Stimulated activated CD8-positive, alpha-beta memory T cell treated with anti-CD3 and anti-CD28 coated beads, Interleukin-7, amount 100 ng/mL, for 48 hours (primary cell): ENCODE data around the gene PRICKLE1.
"Not testable (repeated sequence)": the region's sequence is repeated elsewhere in the genome, so short reads cannot be mapped to it uniquely, and the experiment has no call there.

Source experiments
- DNase-seq, 2 donors: peaks; one replicate each; pipeline ENCODE4 v3.0.0-alpha.2; 2020; ENCODE audit warnings: low read depth in 1 of 2; ENCODE audit errors: extremely low read depth in 1 of 2

PRICKLE1 gene

GRCh38 chr12:42557586-42558172 lies 31.9 kb downstream of the PRICKLE1 start:
- DNase-seq: no peak

- DNase-seq: no peak
These were observed 32.6 kb downstream of the PRICKLE1 start for GRCh38 chr12:42556917-42557316.

GRCh38 chr12:42552822-42553221 lies 36.7 kb downstream of the PRICKLE1 start:
- no peak for DNase-seq

- no peak for DNase-seq
These were observed 38.7 kb downstream of the PRICKLE1 start for GRCh38 chr12:42550800-42551199.

- DNase-seq: no peak
These were observed 42.8 kb downstream of the PRICKLE1 start for GRCh38 chr12:42546709-42547108.

- DNase-seq: no peak
These were observed 47.6 kb downstream of the PRICKLE1 start for GRCh38 chr12:42541965-42542364.

GRCh38 chr12:42541308-42541707 lies 48.2 kb downstream of the PRICKLE1 start:
- DNase-seq: not testable (repeated sequence)

GRCh38 chr12:42539696-42540095 lies 49.9 kb downstream of the PRICKLE1 start:
- no peak for DNase-seq

GRCh38 chr12:42538203-42538602 lies 51.3 kb downstream of the PRICKLE1 start:
- no peak for DNase-seq

- no peak for DNase-seq
These were observed 55.2 kb downstream of the PRICKLE1 start for GRCh38 chr12:42534184-42534838.

GRCh38 chr12:42530284-42530683 lies 59.3 kb downstream of the PRICKLE1 start:
- no peak for DNase-seq

GRCh38 chr12:42525444-42525843 lies 64.1 kb downstream of the PRICKLE1 start:
- no peak for DNase-seq

GRCh38 chr12:42524716-42525115 lies 64.8 kb downstream of the PRICKLE1 start:
- no peak for DNase-seq

- no peak for DNase-seq
These were observed 73.0 kb downstream of the PRICKLE1 start for GRCh38 chr12:42516573-42516972.

GRCh38 chr12:42511656-42512055 lies 77.9 kb downstream of the PRICKLE1 start:
- no peak for DNase-seq

- DNase-seq: no peak
These were observed 78.7 kb downstream of the PRICKLE1 start for GRCh38 chr12:42510823-42511222.

GRCh38 chr12:42508913-42509460 lies 80.6 kb downstream of the PRICKLE1 start:
- no peak for DNase-seq

GRCh38 chr12:42507565-42507964 lies 82.0 kb downstream of the PRICKLE1 start:
- no peak for DNase-seq

- DNase-seq: no peak
These were observed 82.5 kb downstream of the PRICKLE1 start for GRCh38 chr12:42507081-42507480.

GRCh38 chr12:42504049-42504448 lies 85.5 kb downstream of the PRICKLE1 start:
- DNase-seq: no peak

- no peak for DNase-seq
These were observed 86.9 kb downstream of the PRICKLE1 start for GRCh38 chr12:42502682-42503081.

GRCh38 chr12:42498549-42499247 lies 90.8 kb downstream of the PRICKLE1 start:
- DNase-seq: no peak
